ENCODE data around the gene RAI14.
A peak's percentile ranks its signal among the peaks of the same experiment; 100 is the strongest.
"Not testable (repeated sequence)": the region's sequence is repeated elsewhere in the genome, so short reads cannot be mapped to it uniquely, and the experiment has no call there.

Gene RAI14

GRCh38 chr5:34736445-34737115 is 80.5 kb downstream of the RAI14 start:
- DNase-seq, result no peak

- no peak for DNase-seq
Observed at GRCh38 chr5:34737731-34738130, 81.6 kb downstream of the RAI14 start.

GRCh38 chr5:34738381-34738780 is 82.3 kb downstream of the RAI14 start:
- no peak for DNase-seq

DNA sequence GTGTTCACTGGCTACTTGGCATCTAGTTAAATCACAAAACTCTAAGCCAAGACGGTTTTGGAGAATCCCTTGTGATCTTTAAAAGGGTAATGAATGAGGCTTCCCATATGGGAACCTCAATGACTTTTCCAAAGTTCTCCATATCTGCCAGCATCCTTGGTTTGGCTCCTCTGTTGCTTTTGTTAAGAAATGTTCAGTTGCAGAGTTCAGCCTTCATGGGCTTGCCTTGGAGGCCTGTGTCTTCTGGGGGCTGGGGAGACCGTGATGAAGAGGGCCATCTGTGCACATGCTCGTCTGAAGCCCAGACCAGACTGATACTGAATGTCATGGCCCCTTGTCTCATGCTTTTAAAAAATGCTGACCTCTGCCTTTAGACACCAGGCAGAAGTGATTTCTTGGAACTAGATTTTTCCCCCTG is 84.3 kb downstream of the RAI14 start:
- peak; percentile 48 for DNase-seq

DNA sequence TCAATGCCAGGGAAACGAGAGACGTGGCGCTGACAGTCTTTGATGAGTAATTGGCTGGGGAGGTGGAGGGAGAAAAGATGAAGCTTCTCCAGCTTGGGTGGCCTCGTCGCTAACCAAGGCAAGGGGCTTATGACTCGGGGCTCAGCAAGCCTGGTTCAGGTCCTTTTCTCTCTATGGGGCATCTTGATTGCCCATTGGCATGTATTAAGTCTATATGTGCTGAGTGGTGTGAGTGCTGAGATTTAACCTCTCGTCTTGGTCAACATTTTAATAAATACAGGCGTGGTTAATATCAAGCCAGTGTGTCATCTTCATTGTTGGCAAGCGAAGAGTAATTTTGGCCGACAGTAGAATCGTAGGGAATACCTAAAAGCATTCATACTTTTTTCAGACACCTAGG is 85.9 kb downstream of the RAI14 start:
- no peak for DNase-seq

- DNase-seq, result no peak
Observed at GRCh38 chr5:34743878-34744277, 87.8 kb downstream of the RAI14 start.

GRCh38 chr5:34748431-34748830 is 92.3 kb downstream of the RAI14 start:
- DNase-seq, result no peak

GRCh38 chr5:34749431-34749873 is 93.3 kb downstream of the RAI14 start:
- DNase-seq, result peak; percentile 55

GRCh38 chr5:34750206-34750605 is 94.1 kb downstream of the RAI14 start:
- no peak for DNase-seq

DNA sequence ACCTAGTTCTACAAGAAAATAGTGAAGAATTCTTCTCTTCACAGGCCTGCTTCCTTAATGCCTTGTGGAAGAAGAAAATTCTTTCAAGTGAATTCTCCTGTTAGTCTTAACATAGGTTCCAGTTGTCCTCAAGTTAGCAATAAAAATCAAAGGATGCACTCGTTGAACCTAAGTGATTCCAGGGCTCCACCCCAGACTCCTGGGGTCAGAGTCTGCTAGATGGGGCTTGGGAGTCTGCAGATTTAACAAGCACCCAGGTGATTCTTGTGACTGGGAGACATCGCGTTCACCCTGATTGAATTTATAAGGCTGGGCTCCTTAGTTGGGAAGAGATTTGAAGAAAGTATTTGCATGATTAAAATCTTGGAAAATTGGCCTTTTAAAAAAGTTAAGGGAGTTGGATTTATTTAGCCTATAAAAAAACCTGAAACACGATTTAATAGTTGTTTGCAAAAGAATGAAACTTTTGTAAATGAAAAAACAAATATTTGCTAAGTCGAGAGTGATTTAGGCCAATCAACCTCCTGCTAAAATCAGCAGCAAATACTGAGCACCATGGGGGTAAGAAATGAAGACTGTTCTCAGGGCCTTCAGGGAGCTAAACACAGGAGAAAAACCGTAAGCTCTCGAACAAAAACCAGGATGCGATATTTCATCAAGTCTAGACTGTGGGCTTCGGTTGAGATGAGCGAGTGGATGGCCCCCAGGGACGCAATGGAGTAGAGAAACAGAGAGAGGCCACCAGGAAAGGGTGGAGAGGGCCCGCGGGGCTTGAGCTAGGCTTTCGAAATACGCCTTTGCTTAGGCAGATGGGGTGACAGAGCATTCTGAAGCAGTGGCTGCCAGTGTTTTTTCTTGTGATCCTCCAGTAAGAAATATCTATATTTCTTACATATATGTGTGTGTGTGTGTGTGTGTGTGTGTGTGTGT is 95.9 kb downstream of the RAI14 start:
- no peak for DNase-seq

DNA sequence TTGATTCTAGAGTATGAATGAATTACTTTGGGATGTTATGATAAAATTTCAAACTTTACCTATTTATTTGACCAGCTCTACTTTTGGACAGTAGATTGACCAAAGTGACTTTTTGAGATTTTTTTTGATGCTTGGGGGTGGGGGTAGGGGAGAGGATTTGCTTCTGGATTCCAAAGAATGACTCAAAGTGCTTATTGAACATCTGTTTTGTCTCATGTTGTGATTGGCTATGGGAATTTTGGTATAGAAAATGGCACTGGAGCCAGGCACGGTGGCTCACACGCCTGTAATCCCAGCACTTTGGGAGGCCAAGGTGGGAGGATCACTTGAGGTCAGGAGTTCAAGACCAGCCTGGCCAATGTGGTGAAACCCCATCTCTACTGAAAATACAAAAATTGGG is 97.1 kb downstream of the RAI14 start:
- not testable (repeated sequence) for DNase-seq

- no peak for DNase-seq
Observed at GRCh38 chr5:34755926-34756325, 99.8 kb downstream of the RAI14 start.

DNA sequence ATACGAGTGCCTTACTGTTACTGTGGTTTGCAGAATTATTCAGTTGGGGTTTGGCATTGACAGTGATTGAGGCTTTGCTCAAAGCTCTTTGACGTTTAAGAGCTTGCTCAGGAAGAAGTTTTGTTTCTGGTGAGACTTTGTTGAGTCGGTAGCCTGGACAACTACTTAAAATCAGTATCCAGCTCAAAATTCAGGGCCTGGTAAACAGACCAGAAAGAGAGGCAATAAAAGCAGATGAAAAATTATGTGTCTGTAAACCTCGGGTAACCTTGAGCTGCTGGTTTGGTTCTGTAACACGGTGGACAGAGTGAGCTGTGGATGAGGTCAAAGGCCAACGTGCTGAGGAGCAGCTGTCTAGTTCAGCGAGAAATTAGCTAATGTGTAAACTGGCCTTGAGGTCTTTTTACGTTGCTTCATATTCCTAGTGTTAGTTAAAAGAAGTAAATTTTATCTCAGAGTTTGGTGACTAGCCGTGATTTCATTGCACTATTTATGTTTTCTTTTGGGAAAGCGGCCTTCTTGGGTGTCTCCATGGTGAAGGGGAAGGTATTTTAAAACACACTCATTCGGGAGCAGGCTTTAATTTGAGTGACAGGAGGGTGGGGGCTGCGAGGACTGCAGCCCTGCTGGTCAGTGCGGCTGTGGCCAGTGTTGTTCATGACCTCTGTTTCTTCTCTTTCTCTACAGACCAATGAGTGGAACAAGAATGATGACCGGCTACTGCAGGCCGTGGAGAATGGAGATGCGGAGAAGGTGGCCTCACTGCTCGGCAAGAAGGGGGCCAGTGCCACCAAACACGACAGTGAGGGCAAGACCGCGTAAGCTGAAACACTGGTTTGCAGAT is 100.9 kb downstream of the RAI14 start:
- no peak for DNase-seq

DNA sequence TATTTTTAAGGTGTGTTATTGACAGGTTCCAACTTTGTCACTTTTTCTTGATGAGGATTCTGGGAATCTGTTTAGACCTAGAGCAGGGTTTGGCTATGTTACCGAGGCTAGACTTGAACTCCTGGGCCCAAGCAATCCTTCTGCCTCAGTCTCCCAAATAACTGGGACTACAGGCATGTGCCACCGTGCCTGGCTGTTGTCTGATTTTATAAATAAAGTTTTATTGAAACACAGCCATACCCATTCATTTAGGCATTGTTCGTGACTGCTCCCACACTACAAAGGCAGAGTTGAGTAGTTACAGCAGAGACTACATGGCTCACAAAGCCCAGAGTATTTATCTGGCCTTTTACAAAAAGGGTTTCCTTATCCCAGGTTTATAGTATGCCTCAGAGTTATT is 102.4 kb downstream of the RAI14 start:
- DNase-seq, result no peak

DNA sequence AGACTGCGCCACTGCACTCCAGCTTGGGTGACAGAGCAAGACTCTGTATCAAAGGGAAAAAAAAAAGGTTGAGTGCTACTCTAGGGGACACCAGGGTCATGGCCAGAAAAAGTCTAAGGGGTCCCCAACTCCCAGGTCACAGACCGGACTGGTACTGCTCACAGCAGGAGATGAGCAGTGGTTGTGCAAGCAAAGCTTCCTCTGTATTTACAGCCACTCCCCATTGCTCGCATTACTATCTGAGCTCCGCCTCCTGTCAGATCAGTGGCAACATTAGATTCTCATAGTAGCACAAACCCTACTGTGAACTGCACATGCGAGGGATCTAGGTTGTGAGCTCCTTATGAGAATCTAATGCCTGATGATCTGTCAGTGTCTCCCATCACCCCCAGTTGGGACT is 103.1 kb downstream of the RAI14 start:
- not testable (repeated sequence) for DNase-seq

DNA sequence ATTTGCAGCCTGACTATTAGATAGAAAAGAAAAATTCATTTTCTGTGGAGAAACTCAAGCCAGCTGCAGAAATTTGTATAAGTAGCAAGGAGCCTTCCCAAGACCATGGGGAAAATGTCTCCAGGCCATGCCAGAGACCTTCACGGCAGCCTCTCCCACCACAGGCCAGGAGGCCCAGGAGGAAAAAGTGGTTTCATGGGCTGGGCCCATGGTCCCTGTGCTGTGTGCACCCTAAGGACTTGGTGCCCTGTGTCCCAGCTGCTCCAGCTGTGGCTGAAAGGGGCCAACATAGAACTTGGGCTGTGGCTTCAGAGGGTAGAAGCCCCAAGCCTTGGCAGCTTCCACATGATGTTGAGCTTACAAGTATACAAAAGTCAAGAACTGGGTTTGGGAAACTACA is 109.5 kb downstream of the RAI14 start:
- no peak for DNase-seq

GRCh38 chr5:34767180-34767579 is 111.1 kb downstream of the RAI14 start:
- no peak for DNase-seq

DNA sequence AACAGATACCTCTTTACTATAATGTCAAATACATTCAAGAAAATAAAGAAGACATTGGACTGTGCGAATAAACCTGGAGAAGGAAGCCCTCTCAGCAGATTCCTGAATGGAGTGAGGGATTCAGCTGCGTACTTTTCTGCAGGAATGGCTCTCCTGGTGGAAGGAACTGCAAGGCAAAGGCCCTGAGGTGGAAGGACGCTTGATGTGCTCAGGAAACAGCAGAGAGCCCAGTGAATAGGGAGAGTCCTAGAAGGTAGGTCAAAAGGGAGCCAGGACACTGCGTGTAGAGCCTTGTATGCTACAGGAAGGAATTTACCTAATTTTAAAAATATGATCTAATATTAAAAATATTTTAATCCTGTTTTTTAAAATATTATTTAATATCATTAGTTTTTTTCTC is 114.4 kb downstream of the RAI14 start:
- no peak for DNase-seq

- DNase-seq, result no peak
Observed at GRCh38 chr5:34771076-34771475, 114.9 kb downstream of the RAI14 start.

DNA sequence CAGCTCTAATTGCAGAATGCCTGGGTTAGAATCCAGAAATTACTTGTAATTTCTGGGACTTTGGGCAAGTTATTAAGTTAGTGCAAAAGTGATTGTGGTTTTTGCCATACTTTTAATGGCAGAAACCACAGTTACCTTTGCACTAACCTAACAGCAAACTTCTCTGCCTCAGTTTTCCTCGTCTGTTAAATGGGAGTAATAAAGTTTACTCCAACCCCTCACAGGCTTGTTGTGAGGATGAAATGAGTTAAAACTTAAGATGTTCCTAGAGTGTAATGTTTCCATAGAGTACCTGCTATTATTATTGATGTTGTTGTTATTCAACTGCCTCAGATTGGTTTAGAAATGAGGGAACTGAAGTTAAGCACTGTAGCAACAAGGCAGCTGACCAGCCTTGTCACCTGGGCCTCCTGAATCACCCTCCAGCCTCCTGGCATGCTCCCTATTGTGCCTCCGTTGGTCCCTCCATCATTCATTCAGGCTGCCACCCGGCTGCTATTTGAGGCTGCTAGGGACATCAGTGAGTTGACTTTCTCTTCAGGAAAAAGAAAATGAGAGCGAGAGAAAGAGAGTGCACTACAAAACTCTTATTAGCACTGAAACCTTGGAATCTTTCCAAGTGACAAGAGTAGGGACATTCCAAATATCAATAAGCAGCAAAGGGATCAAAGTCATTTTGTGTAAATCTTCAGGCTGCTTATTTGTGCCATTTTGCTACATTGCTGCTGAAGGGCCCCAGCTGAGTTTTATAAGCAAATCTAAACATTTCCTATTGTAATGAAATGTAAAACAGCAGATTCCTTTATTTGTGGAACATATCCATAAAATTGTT is 116.4 kb downstream of the RAI14 start:
- no peak for DNase-seq

GRCh38 chr5:34774139-34774538 is 118.0 kb downstream of the RAI14 start:
- DNase-seq, result no peak

DNA sequence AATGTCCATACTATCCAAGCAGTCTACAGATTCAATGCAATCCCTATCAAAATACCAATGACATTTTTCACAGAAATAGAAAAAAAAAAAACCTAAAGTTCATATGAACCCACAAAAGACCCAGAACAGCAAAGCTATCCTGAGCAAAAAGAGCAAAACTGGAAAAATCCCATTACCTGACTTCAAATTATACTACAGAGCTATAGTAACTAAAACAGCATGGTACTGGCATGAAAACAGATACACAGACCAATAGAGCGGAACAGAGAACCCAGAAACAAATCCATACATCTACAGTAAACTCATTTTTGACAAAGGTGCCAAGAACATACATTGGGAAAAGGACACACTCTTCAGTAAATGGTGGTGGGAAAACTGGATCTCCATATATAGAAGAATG is 118.5 kb downstream of the RAI14 start:
- not testable (repeated sequence) for DNase-seq

All from femur (tissue), 1 donor.